ENCODE data around the gene SKAP2.

- TF ChIP-seq POLR2A (IDR thresholded peaks at IDR 0.05; ENCODE audit: low read depth, low read length): no peak
- TF ChIP-seq TAF1 (IDR thresholded peaks at IDR 0.05; ENCODE audit: borderline replicate concordance, low read depth, low read length): no peak
- no peak for TF ChIP-seq POLR2AphosphoS5 (IDR thresholded peaks at IDR 0.05; ENCODE audit: low read depth, low read length)
These were observed 159.6 kb downstream of the SKAP2 start for GRCh38 chr7:26704786-26705185.
